Measurements from ENCODE around the gene IL22RA2.

IL22RA2 gene

GRCh38 chr6:137104926-137105325 lies 68.5 kb downstream of the IL22RA2 start:
- no peaks in the 10 kb centered on the region for H3K9me3 ChIP-seq (ENCODE audit: control insufficient read depth, insufficient read depth, low read depth, low read length)
- TF ChIP-seq SALL2 (tag by site-specific recombination; IDR thresholded peaks at IDR 0.05; ENCODE audit: borderline replicate concordance): no peak
- no peak for TF ChIP-seq ZNF473 (tag by site-specific recombination; IDR thresholded peaks at IDR 0.05)
- TF ChIP-seq ZNF37A (tag by site-specific recombination; IDR thresholded peaks at IDR 0.05): no peak
- no peak for TF ChIP-seq BCL6B (tag by site-specific recombination; IDR thresholded peaks at IDR 0.05)
- no peak for TF ChIP-seq ZNF449 (tag by site-specific recombination; IDR thresholded peaks at IDR 0.05)
- no peak for TF ChIP-seq ZNF600 (tag by site-specific recombination; IDR thresholded peaks at IDR 0.05)
- no peak for TF ChIP-seq ZNF416 (tag by site-specific recombination; IDR thresholded peaks at IDR 0.05)
- TF ChIP-seq TRIM28 (IDR thresholded peaks at IDR 0.05; ENCODE audit: borderline replicate concordance, low read length): no peak
- no peak for TF ChIP-seq ZNF791 (tag by site-specific recombination; IDR thresholded peaks at IDR 0.05)
- no peak for TF ChIP-seq GLIS2 (tag by site-specific recombination; IDR thresholded peaks at IDR 0.05)
- TF ChIP-seq KLF16 (tag by site-specific recombination; IDR thresholded peaks at IDR 0.05): no peak
- TF ChIP-seq ZBTB1 (tag by site-specific recombination; IDR thresholded peaks at IDR 0.05): no peak
- TF ChIP-seq ZBTB49 (tag by site-specific recombination; IDR thresholded peaks at IDR 0.05; ENCODE audit: low read depth): no peak
- TF ChIP-seq ZNF335 (tag by site-specific recombination; conservative IDR thresholded peaks at IDR 0.05): no peak
- no peak for TF ChIP-seq ZNF701 (tag by site-specific recombination; IDR thresholded peaks at IDR 0.05)
- no peak for TF ChIP-seq PRDM1 (tag by site-specific recombination; IDR thresholded peaks at IDR 0.05)
- TF ChIP-seq GFI1B (tag by site-specific recombination; IDR thresholded peaks at IDR 0.05): no peak
- TF ChIP-seq KLF1 (tag by site-specific recombination; IDR thresholded peaks at IDR 0.05): no peak
- no peak for TF ChIP-seq ZNF658 (tag by site-specific recombination; IDR thresholded peaks at IDR 0.05)
- no peaks in the 10 kb centered on the region for H3K4me1 ChIP-seq (ENCODE audit: control insufficient read depth, insufficient read depth, low read length)
- CTCF ChIA-PET: interaction anchor here (2.3 kb wide), 1 partner anchor 11 kb away, joined by 8 read pairs; no protein-coding TSS in a partner anchor
- no peaks in the 10 kb centered on the region for H3K36me3 ChIP-seq (ENCODE audit: control insufficient read depth in 2 of 2, insufficient read depth in 1 of 2, low read length in 2 of 2)
- POLR2A ChIA-PET: no interaction called here
- H3K4me3 ChIP-seq (ENCODE audit: low read depth, low read length): no peak overlapping the region
- no peak overlapping the region for H3K27ac ChIP-seq (ENCODE audit: extremely low read depth, low read depth, low read length)

GRCh38 chr6:137102851-137103492 lies 70.5 kb downstream of the IL22RA2 start:
- Histone ChIP-seq H3K4me1 (ENCODE audit: control insufficient read depth, insufficient read depth, low read length) (no peaks in the 10 kb centered on the region), H3K27ac (ENCODE audit: extremely low read depth, low read depth, low read length) (no peak overlapping the region)

More at GRCh38 chr6:137102851-137103492, 70.5 kb downstream of the IL22RA2 start:
- no peaks in the 10 kb centered on the region for H3K9me3 ChIP-seq (ENCODE audit: control insufficient read depth, insufficient read depth, low read depth, low read length)
- ChIA-PET POLR2A (no interaction called here), CTCF (interaction anchor here (0.7 to 2.3 kb wide), 2 partner anchors 9 to 364 kb away, joined by 4 to 8 read pairs; no protein-coding TSS in a partner anchor)
- no peaks in the 10 kb centered on the region for H3K36me3 ChIP-seq (ENCODE audit: control insufficient read depth in 2 of 2, insufficient read depth in 1 of 2, low read length in 2 of 2)
- TF ChIP-seq MEIS1 (CRISPR knock-in tag; IDR thresholded peaks at IDR 0.05; ENCODE audit: borderline replicate concordance) (no peak), ZNF239 (tag by site-specific recombination; IDR thresholded peaks at IDR 0.05) (no peak), ZNF654 (tag by site-specific recombination; IDR thresholded peaks at IDR 0.05; ENCODE audit: low read depth) (no peak), ZNF280D (tag by site-specific recombination; IDR thresholded peaks at IDR 0.05) (no peak), BCL11B (tag by site-specific recombination; IDR thresholded peaks at IDR 0.05; ENCODE audit: low read depth) (no peak), WT1 (tag by site-specific recombination; IDR thresholded peaks at IDR 0.05) (no peak), ZNF362 (tag by site-specific recombination; IDR thresholded peaks at IDR 0.05) (no peak)
- H3K4me3 ChIP-seq (ENCODE audit: low read depth, low read length): no peak overlapping the region
